ENCODE measurements around the gene CEP192. TPM values are rescaled to one million over a fixed set of nuclear protein-coding genes. Genes with fewer than 3 reads are reported as not detected.
"Not testable (repeated sequence)": the region's sequence is repeated elsewhere in the genome, so short reads cannot be mapped to it uniquely, and the experiment has no call there.

Gene CEP192
- polyA plus RNA-seq, 4 donors: 32.0 to 57.3 (median 38.1) TPM

DNA sequence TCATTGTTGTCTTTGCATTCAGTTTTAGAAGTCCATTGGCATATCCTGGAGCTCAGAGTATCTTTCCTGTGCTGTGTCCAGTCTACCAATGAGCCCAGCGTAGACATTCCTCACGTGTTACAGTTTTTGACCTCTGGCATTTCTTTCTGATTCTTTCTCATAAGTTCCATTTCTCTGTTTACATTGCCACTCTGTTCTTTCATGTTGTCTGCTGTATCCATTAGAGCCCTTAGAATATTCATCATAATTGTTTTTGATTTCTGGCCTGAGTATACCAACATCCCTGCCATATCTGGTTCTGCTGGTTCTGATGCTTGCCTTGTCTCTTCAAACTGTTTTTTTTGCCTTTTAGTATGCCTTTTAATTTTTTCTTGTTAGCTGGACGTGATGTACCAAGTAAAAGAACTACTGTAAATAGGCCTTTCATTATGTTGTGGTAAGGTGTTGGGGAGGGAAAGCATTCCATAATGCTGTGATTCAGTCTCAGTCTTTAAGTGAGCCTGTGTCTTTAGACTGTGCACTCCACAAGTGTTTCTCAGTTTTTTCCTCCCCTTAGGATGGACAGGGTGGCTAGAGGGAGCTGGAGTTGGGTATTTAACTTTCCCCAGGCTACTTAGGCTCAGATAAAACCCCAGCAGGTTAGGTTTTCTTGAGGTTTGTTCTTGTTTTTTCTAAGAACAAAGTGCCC lies 35.6 kb downstream of the CEP192 start:
- no peak for DNase-seq (ENCODE audit: low read depth in 4 of 4, low spot score in 3 of 4)

- DNase-seq (ENCODE audit: low read depth in 4 of 4, low spot score in 3 of 4): no peak
Observed at GRCh38 chr18:13028869-13029268, 37.7 kb downstream of the CEP192 start.

- no peak for DNase-seq (ENCODE audit: low read depth in 4 of 4, low spot score in 3 of 4)
Observed at GRCh38 chr18:13032173-13032572, 41.0 kb downstream of the CEP192 start.

DNA sequence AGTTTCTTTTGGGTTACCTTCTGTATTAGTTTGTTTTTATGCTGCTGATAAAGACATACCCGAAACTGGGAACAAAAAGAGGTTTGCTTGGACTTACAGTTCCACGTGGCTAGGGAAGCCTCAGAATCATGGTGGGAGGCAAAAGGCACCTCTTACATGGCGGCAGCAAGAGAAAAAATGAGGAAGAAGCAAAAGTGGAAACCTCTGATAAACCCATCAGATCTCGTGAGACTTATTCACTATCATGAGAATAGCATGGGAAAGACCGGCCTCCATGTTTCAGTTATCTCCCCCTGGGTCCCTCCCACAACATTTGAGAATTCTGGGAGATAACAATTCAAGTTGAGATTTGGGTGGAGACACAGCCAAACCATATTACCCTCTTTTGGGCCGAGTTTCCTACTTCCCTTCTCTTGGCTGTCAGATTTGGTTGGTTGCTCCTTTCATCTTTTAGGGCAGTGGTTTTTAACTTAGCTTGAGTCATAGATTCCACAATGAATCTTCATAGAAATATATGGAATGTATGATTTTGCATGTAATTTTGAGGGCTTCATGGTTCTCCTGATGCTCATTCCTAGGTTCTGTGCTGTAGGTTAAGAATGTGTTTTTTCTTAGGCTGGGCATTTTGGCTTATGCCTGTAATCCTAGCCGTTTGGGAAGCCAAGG lies 44.2 kb downstream of the CEP192 start:
- no peak for DNase-seq (ENCODE audit: low read depth in 4 of 4, low spot score in 3 of 4)

- DNase-seq (ENCODE audit: low read depth in 4 of 4, low spot score in 3 of 4): no peak
Observed at GRCh38 chr18:13036622-13037320, 45.6 kb downstream of the CEP192 start.

GRCh38 chr18:13039806-13040205 lies 48.6 kb downstream of the CEP192 start:
- DNase-seq (ENCODE audit: low read depth in 4 of 4, low spot score in 3 of 4): no peak

DNA sequence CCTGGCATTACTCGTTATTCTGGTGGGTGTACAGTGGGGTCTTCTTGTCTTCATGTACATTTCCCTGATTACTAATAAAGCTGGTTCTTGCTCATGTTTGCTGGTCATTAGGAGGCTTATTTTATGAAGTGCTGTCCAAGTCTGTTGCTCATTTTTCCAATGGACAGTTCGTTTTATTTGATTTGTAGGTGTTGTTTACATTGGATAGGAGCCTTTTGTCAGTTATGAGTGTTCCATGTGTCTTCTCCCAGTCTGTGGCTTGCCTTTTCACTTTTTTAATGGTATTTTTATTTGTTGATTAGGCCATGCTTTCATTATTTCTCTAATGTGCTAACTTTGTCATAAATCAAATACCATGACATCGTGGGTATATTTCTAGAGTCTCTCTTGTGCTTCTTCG lies 51.9 kb downstream of the CEP192 start:
- no peak for DNase-seq (ENCODE audit: low read depth in 4 of 4, low spot score in 3 of 4)

- no peak for DNase-seq (ENCODE audit: low read depth in 4 of 4, low spot score in 3 of 4)
Observed at GRCh38 chr18:13048061-13048595, 57.0 kb downstream of the CEP192 start.

- no peak for DNase-seq (ENCODE audit: low read depth in 4 of 4, low spot score in 3 of 4)
Observed at GRCh38 chr18:13051159-13051558, 60.0 kb downstream of the CEP192 start.

DNA sequence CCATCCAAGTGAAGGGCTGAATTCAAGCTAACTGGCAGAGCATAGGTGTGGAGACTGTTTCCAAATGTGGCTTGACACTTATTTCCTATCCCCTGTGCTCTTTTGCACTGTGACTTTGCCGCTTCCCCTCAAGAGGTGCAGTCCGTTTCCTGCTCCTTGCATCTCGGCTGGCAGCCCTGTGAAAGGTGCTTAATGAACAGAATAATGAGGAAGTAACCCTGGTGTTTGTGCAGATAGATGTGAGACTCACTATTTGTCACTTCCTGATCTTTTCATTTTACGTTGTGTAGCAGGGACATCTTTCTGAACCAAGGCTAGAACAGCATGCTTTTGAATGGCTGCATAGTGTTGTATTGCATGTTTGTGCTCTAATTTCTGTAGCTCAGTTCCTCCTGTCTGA lies 60.8 kb downstream of the CEP192 start:
- DNase-seq (ENCODE audit: low read depth in 4 of 4, low spot score in 3 of 4): no peak

- DNase-seq (ENCODE audit: low read depth in 4 of 4, low spot score in 3 of 4): no peak
Observed at GRCh38 chr18:13054336-13054735, 63.2 kb downstream of the CEP192 start.

DNA sequence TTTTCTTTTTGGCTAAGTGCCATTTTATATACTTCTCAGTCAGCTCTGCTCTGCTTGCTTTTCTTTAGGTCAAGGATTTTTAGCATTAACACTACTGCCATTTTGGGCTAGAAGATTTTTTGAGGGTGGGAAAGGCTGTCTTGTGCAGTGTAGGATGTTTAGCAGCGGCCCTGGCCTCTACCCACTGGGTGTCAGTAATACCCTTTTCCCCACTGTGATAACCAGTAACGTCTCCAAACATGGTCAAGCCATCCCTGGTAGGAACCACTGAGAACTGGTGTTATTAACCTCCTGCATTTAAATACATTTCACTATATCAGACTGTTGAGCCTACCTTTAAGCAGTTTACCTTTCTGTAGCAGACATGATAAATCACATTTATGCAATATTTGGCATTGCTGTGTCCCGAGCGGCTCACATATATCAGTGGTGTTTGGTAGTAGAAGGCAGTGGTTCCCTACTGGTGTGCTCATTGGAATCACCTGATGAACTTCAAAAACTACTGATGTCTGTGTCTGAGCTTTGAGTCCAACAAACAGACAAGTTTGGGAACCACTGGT lies 70.5 kb downstream of the CEP192 start:
- no peak for DNase-seq (ENCODE audit: low read depth in 4 of 4, low spot score in 3 of 4)

DNA sequence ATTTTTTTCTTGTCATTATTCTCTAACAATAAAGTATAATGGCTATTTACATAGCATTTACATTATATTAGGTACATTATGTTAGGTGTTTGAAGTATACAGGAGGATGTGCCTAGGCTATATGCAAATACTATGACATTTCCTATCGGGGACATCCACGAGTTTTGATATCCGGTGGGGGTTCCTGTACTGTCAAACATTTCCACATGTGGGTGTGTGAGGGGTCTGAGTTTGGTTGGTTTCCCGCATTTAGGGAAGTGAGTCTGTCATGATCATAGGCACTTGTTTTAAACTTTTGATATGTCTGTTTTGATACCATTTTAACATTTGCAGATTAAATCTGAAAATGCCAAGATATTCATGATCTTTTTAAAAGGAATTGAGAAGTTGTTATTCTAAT lies 76.0 kb downstream of the CEP192 start:
- DNase-seq (ENCODE audit: low read depth in 4 of 4, low spot score in 3 of 4): no peak

GRCh38 chr18:13067966-13068365 lies 76.8 kb downstream of the CEP192 start:
- no peak for DNase-seq (ENCODE audit: low read depth in 4 of 4, low spot score in 3 of 4)

DNA sequence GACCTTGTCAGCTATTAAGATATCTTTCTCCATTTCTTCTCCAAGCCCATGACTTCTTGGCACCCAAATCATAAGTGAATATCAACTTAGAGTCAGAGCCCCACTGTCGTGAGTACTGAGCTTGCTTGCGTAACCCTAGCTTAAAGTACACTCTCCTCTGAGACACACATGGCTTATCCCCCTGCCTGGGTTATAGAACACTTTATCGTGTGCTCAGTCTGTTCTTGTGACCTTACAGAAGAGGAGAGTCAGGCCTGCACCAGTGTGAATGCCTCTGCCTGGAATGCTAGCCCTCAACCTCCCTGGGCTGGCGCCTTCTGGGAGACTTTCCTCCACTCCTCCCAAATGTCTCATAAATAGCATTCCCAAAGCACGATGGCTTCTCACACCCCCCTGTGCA lies 79.3 kb downstream of the CEP192 start:
- no peak for DNase-seq (ENCODE audit: low read depth in 4 of 4, low spot score in 3 of 4)

GRCh38 chr18:13076886-13077285 lies 85.7 kb downstream of the CEP192 start:
- no peak for DNase-seq (ENCODE audit: low read depth in 4 of 4, low spot score in 3 of 4)

DNA sequence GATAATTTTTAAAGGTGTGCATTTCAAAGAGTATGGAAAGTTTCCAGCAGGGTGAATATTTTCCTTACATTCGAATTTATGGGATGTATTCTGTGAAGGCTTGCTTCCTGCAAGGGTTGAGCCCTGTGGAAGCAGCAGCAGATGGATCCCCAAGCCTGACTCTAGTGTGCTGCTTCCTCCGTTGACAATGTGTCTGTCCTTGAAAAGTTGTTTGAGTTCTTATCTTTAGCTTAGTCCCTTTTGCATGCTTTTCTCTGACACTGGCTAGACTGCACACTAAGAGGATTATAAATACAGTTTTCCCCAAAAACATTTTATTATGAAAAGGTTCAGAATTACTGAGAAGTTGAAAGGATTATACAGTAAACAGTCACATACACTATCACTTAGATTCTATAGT lies 86.3 kb downstream of the CEP192 start:
- no peak for DNase-seq (ENCODE audit: low read depth in 4 of 4, low spot score in 3 of 4)

DNA sequence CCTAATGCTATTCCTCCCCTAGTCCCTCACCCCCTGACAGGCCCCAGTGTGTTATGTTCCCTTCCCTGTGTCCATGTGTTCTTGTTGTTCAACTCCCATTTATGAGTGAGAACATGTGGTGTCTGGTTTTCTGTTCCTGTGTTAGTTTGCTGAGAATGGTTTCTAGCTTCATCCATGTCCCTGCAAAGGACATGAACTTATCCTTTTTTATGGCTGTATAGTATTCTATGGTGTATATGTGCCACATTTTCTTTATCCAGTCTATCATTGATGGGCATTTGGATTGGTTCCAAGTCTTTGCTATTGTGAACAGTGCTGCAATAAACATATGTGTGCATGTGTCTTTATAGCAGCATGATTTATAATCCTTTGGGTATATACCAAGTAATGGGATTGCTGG lies 86.9 kb downstream of the CEP192 start:
- DNase-seq (ENCODE audit: low read depth in 4 of 4, low spot score in 3 of 4): not testable (repeated sequence)

DNA sequence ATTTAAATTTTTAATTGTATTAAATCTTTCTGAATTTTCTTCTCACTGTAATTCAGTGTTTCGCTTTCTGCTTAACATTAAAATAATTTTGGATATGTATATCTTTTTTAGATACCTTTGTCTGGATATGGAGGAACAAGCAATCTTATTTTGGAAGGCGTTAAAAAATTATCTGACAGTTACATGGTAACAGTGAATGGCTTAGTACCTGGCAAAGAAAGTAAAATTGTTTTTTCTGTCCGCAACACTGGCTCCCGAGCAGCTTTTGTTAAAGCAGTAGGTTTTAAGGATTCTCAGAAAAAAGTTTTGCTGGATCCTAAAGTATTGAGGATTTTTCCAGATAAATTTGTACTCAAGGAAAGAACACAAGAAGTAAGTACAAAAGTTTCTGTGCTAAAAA lies 95.7 kb downstream of the CEP192 start:
- DNase-seq (ENCODE audit: low read depth in 4 of 4, low spot score in 3 of 4): no peak

DNA sequence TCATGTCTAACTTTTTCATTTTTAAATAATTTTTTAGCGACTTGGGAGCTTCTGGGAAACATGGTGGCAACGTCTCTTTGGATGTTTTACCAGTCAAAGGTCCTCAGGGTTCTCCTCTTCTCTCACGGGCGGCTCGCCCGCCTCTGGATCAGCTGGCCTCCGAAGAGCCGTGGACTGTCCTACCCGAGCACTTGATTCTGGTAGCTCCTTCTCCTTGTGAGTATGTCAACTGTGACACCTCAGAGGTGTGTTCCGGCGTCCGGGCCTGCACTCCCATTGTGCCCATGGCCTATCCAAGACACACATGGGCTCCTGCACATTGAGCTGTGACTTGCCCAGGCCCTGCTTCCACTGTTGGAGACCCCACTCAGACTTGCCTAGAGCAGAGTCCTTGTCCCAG lies 104.3 kb downstream of the CEP192 start:
- no peak for DNase-seq (ENCODE audit: low read depth in 4 of 4, low spot score in 3 of 4)

GRCh38 chr18:13096232-13096631 lies 105.1 kb downstream of the CEP192 start:
- no peak for DNase-seq (ENCODE audit: low read depth in 4 of 4, low spot score in 3 of 4)
